ENCODE data around the gene ANKEF1. TPM values are rescaled to one million over a fixed set of nuclear protein-coding genes. Genes with fewer than 3 reads are reported as not detected.

The ANKEF1 gene
- 1 to 10 TPM in 7 of 8 experiments, under 1 TPM in 1; 0.97 to 6.0 (median 4.4) TPM for total RNA-seq

DNA sequence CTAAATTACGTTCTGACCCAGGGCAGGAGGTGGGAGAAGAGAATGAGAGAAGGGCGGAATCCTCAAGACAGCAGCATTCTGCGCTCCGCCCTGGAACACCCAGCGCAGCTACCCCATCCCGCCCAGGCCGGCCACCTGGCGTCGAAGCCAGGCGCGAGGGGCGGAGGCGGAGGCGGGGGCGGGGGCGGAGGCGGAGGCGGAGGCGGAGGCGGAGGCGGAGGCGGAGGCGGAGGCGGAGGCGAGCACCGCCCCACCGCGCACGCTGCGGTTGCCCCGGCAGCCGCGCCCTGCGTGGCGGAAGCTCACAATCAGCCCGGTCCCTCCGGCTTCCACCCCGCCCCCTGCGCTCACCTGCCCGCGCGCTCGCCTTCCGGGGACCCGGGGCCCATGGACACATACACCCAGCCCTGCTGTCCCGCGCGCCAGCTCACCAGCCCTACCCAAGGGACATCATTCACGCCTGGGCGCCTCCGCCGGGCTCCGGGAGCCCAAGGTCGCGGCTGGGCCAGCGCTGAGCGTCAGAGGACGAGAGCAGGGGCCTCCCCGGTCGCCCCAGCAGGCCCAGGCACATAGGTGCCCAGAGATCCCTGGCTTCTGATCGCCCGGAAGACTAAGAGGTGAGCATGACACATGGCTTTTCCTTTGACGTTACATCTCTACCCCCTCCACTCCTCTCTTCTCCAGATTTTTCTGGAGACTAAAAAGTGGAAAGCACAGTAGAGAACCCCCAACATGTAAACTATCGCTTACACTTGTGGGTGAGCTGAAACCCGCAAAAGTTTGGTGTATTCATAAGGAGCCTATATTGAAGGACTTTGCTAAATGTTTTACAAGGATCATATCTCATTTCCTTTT lies at the start of gene ANKEF1:
Gene ANKEF1 (plus strand): TSS at position 271 of the 855 bp plus-strand sequence. CDS start 3,315 bp downstream, outside the sequence.
- peak; percentile 96 to 99 (median 98) for ATAC-seq (replicated peaks in 6 of 8)
- H3K4me1 ChIP-seq (replicated peaks in 1 of 2), result peaks cover 0 to 3% of the 10 kb centered on the region in 2 donors
- WGBS, 10 experiments, result 0 to 62% (median 20%) methylated on average over 1 to 18 of the region's 65 CpGs
- in situ Hi-C loops (cut with MboI; ENCODE audit: low pct_unique_long_range_greater_than_20kb in 2 of 9, low sequenced_read_pairs in 9 of 9, unreplicated experiment in 9 of 9), result no loop called here
- peak within 1 kb of the TSS; percentile 41 to 46 (median 46) for H3K4me3 ChIP-seq
- H3K27ac ChIP-seq, result peak within 1 kb of the TSS in 1 of 2 donors; percentile 43

DNA sequence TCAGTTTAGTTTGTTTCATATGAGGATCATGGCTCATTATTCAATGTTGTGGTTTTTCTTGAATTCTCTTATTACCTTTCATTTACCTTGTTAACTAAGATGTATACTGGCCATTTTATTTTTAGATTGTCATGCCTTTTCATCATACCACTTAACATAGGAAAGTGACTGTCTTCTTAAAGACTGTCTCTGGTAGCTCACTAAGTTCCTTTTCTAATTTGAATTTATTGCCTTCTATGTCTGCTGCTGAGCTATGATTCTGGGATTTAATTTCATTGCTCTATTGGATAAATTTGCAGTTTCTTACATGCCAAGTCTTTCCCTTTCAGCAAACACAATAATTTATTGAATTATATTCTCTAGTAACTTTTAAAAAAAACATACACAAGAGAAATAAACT lies 49.5 kb upstream of the ANKEF1 start:
- Histone ChIP-seq H3K27ac (no peak overlapping the region), H3K4me1 (replicated peaks in 1 of 2) (no peaks in the 10 kb centered on the region), H3K4me3 (no peak overlapping the region)
- ATAC-seq (replicated peaks in 6 of 8), result peak in 2 of 8 experiments; percentile 30 to 48
- in situ Hi-C loops (cut with MboI; ENCODE audit: low pct_unique_long_range_greater_than_20kb in 2 of 9, low sequenced_read_pairs in 9 of 9, unreplicated experiment in 9 of 9), result loop anchor here in 5 of 9 experiments (25.0 kb wide), 4 partner anchors 102 to 452 kb away; partner anchors contain the start of genes MKKS (in 2 of the 5) and SLX4IP (in 2 of the 5)

DNA sequence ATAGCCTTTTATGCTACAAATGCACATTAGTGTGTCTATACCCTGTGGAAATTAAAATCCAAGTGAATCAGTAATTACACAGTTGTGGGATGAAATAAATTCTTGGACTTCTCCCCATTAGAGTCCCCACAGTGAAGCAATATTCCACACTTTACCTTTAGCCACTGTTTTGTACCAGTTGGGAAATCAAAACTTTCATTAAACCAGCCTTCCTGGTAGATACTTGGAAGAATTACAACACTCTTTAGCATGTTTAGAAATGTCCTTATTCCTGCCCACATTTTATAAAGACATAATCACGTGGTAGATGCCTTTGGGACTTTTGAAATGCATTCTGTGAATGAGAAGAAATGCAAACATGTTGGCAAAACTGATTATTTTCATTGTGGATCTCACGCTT lies 49.0 kb upstream of the ANKEF1 start:
- H3K4me1 ChIP-seq (replicated peaks in 1 of 2), result no peaks in the 10 kb centered on the region
- in situ Hi-C loops (cut with MboI; ENCODE audit: low pct_unique_long_range_greater_than_20kb in 2 of 9, low sequenced_read_pairs in 9 of 9, unreplicated experiment in 9 of 9), result loop anchor here in 5 of 9 experiments (25.0 kb wide), 4 partner anchors 102 to 452 kb away; partner anchors contain the start of genes MKKS (in 2 of the 5) and SLX4IP (in 2 of the 5)
- WGBS, 10 experiments, result 21 to 100% (median 78%) methylated on average over 1 to 2 of the region's 2 CpGs
- no peak for ATAC-seq (replicated peaks in 6 of 8)
- H3K4me3 ChIP-seq, result no peak overlapping the region
- H3K27ac ChIP-seq, result no peak overlapping the region

DNA sequence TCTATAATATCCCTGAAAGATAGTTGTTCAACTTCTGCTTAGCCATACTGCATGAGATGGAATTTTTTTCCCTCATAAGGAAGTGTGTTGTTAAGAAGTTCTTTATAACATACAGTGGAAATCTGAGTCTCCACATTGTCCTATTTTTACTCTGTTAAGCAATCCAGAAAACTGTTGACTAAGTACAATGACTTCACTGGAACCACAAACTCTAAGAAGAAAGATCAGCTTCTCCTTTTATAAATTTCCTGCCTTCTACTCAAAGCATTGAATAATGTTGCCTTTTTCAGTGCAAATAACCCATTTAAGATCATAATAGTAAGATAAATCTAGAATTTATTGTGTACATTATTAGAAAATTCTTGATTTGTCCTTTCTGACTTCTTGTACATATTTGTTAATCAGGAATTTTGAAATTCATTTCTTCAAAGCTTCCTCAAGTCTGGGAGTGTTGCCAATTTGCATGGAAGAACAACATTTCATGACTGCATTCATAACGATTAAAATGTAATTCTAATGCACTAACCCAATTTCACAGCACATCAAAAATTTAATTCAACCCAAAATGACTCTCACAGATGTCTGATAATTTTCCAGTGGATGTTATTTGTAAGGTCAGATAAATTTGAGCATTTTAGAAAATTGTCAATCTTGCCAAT lies 45.6 kb upstream of the ANKEF1 start:
- Histone ChIP-seq H3K4me3 (no peak overlapping the region), H3K27ac (no peak overlapping the region), H3K4me1 (replicated peaks in 1 of 2) (no peaks in the 10 kb centered on the region)
- in situ Hi-C loops (cut with MboI; ENCODE audit: low pct_unique_long_range_greater_than_20kb in 2 of 9, low sequenced_read_pairs in 9 of 9, unreplicated experiment in 9 of 9), result loop anchor here in 5 of 9 experiments (25.0 kb wide), 4 partner anchors 98 to 448 kb away; partner anchors contain the start of genes MKKS (in 2 of the 5) and SLX4IP (in 2 of the 5)
- 0 to 100% (median 50%) methylated on average over 1 of the region's 1 CpG for WGBS, 10 experiments
- ATAC-seq (replicated peaks in 6 of 8), result peak in 3 of 8 experiments; percentile 43 to 73 (median 71)

DNA sequence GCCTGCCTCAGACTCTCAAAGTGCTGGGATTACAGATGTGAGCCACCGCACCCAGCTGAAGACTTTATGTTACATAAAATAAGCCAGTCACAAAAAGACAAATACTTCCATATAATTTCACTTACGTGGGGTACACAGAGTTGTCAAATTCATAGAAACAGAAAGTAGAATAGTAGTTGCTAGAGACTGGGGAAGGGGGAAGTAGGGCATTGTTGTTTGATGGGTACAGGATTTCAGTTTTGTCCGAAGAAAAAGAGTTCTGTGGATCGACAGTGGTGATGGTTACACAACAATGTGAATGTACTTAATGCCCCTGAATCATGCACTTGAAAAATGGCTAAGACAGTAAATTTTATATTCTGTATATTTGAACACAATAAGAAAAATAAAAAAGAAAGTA lies 41.6 kb upstream of the ANKEF1 start:
- in situ Hi-C loops (cut with MboI; ENCODE audit: low pct_unique_long_range_greater_than_20kb in 2 of 9, low sequenced_read_pairs in 9 of 9, unreplicated experiment in 9 of 9), result loop anchor here in 5 of 9 experiments (25.0 kb wide), 4 partner anchors 94 to 444 kb away; partner anchors contain the start of genes MKKS (in 2 of the 5) and SLX4IP (in 2 of the 5)
- no peak overlapping the region for H3K27ac ChIP-seq
- ATAC-seq (replicated peaks in 6 of 8), result no peak
- H3K4me3 ChIP-seq, result no peak overlapping the region
- 11 to 100% (median 90%) methylated on average over 1 to 4 of the region's 4 CpGs for WGBS, 10 experiments
- H3K4me1 ChIP-seq (replicated peaks in 1 of 2), result no peaks in the 10 kb centered on the region

DNA sequence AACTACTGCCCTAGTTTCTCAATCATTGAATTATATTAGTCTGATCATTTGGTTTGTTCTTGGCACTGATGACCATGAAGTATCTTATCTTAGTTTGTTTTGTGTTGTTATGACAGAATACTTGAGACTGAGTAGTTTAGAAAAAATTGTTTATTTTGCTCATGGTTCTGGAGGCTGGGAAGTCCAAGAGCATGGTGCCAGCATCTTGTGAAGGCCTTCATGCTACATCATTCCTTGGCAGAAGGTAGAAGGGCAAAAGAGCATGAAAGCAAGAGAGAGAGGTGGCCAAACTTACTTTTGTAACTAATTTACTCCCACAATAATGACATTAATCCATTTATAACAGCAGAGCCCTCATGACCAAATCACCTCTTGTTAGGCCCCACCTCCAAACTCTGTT lies 40.1 kb upstream of the ANKEF1 start:
- in situ Hi-C loops (cut with MboI; ENCODE audit: low pct_unique_long_range_greater_than_20kb in 2 of 9, low sequenced_read_pairs in 9 of 9, unreplicated experiment in 9 of 9), result loop anchor here in 5 of 9 experiments (25.0 kb wide), 4 partner anchors 93 to 443 kb away; partner anchors contain the start of genes MKKS (in 2 of the 5) and SLX4IP (in 2 of the 5)
- Histone ChIP-seq H3K4me1 (replicated peaks in 1 of 2) (no peaks in the 10 kb centered on the region), H3K27ac (no peak overlapping the region), H3K4me3 (no peak overlapping the region)
- no peak for ATAC-seq (replicated peaks in 6 of 8)

DNA sequence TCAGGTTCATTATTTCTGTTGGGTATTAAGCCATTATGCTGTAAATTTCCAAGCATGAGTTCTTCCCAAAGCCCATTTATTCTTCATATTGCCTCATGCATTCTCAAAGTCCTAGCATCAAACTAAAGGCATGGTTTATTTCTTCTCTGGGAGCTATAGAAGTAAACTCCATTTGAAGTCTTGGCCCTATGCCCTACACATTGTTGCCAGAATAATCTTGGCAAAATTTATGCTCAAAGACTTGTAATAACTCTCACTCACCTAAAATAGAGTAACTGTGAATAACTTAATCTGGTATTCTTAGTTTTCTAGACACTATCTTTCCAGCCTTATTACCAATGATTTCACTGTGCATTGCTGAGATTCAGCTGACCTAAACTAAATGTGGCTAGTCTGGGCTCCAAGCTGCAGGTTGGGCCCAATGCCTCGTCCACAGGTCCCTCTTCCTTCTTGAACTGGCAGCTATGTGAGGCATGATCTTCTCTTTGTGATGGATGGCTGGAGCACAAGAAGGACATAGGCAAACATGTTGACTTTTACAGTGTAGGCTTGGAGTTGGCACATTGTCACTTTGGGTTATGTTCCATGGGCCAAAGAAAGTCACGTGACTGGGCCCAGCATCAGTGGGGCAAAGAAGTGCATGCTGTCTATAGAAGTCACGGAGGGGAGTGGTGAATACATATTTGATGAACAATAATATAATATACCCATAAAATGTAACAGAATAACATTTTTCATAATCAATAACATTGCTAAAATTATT lies 39.1 kb upstream of the ANKEF1 start:
- WGBS, 10 experiments, result 25 to 100% (median 80%) methylated on average over 1 to 3 of the region's 3 CpGs; no CpG with 5 or more reads in 1 of the 10 experiments
- ATAC-seq (replicated peaks in 6 of 8), result no peak
- in situ Hi-C loops (cut with MboI; ENCODE audit: low pct_unique_long_range_greater_than_20kb in 2 of 9, low sequenced_read_pairs in 9 of 9, unreplicated experiment in 9 of 9), result loop anchor here in 5 of 9 experiments (25.0 kb wide), 4 partner anchors 92 to 442 kb away; partner anchors contain the start of genes MKKS (in 2 of the 5) and SLX4IP (in 2 of the 5)
- Histone ChIP-seq H3K27ac (no peak overlapping the region), H3K4me1 (replicated peaks in 1 of 2) (no peaks in the 10 kb centered on the region), H3K4me3 (no peak overlapping the region)

DNA sequence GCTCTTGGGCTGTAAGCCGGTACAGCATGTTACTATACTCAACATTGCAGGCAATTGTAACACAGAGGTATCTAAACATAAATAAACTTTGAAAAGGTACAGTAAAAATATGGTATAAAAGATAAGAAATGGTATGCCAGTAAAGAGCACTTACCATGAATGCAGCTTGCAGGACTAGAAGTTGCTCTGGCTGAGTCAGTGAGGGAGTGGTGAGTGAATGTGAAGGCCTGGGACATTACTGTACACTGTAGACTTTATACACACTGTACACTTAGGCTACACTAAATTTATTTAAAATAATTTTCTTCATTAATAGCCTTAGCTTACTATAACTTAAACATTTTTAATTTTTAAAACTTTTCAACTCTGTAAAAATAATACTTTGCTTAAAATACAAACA lies 37.8 kb upstream of the ANKEF1 start:
- Histone ChIP-seq H3K4me1 (replicated peaks in 1 of 2) (no peaks in the 10 kb centered on the region), H3K27ac (no peak overlapping the region), H3K4me3 (no peak overlapping the region)
- 75 to 100% (median 92%) methylated on average over 1 of the region's 1 CpG; no CpG with 5 or more reads in 4 of the 10 experiments for WGBS, 10 experiments
- in situ Hi-C loops (cut with MboI; ENCODE audit: low pct_unique_long_range_greater_than_20kb in 2 of 9, low sequenced_read_pairs in 9 of 9, unreplicated experiment in 9 of 9), result loop anchor here in 5 of 9 experiments (25.0 kb wide), 4 partner anchors 90 to 440 kb away; partner anchors contain the start of genes MKKS (in 2 of the 5) and SLX4IP (in 2 of the 5)
- ATAC-seq (replicated peaks in 6 of 8), result peak in 2 of 8 experiments; percentile 38 to 45

DNA sequence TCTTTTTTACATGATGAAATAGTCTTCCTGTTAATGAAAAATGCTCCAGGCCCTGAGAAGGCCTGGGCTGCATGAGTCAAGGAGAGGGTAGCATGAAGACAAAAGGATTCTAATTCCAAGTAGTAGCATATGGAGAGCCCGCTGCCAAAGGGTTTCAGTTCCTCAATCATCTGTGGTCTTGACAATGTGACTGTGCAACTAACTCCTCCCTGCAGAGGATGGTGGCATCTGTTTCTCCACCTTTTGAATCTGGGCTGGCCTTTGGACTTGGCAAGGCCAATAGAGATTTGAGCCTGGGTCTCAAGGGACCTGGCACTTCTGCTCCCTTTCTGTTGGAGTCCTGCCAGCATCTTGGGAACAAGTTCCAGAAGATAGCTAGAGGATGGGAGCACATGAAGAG lies 35.1 kb upstream of the ANKEF1 start:
- Histone ChIP-seq H3K27ac (no peak overlapping the region), H3K4me3 (no peak overlapping the region), H3K4me1 (replicated peaks in 1 of 2) (no peaks in the 10 kb centered on the region)
- ATAC-seq (replicated peaks in 6 of 8), result peak in 2 of 8 experiments; percentile 54 to 58
- in situ Hi-C loops (cut with MboI; ENCODE audit: low pct_unique_long_range_greater_than_20kb in 2 of 9, low sequenced_read_pairs in 9 of 9, unreplicated experiment in 9 of 9), result loop anchor here in 5 of 9 experiments (25.0 kb wide), 4 partner anchors 88 to 438 kb away; partner anchors contain the start of genes MKKS (in 2 of the 5) and SLX4IP (in 2 of the 5)
- 83 to 100% (median 95%) methylated on average over 1 of the region's 1 CpG; no CpG with 5 or more reads in 6 of the 10 experiments for WGBS, 10 experiments

DNA sequence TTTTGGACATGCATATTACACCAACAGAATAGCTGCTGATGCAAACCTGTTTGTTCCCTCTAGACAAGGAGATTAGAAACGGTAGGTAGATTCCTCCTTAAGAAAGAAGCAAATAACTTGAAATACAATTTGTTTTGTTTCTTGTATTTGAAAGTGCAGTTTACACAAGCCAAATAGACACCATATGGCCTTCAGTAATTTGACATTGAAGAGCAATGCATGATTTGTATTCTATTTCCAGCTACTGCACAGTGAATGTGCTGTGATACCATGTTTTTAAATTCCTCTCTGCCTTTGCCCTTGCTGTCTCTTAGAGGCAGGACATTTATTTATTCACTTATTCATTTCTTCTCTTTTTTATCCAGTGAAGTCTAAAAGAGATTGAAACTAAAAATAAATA lies 31.9 kb upstream of the ANKEF1 start:
- WGBS, 10 experiments, result 0 to 92% (median 68%) methylated on average over 1 of the region's 1 CpG; no CpG with 5 or more reads in 2 of the 10 experiments
- Histone ChIP-seq H3K27ac (no peak overlapping the region), H3K4me3 (no peak overlapping the region), H3K4me1 (replicated peaks in 1 of 2) (no peaks in the 10 kb centered on the region)
- in situ Hi-C loops (cut with MboI; ENCODE audit: low pct_unique_long_range_greater_than_20kb in 2 of 9, low sequenced_read_pairs in 9 of 9, unreplicated experiment in 9 of 9), result no loop called here
- ATAC-seq (replicated peaks in 6 of 8), result peak in 1 of 8 experiments; percentile 29

DNA sequence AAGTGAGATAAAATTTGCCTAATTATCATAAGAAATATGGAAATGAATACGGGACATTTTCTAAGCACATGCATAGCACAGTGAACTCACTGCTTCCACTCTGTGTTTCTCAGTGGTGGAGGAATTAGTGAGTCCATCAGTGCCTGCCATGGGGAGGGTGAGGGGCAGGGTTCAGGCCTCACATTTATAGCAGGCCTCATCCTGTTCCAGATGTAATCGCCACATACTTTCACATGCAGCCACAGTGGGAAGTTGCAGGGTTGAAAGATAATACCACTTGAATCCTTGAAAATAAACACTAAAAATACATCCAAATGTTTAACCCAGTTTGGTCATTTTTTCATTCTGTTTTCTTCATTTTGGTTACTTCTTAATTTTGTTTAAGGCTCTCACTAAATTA lies 29.9 kb upstream of the ANKEF1 start:
- in situ Hi-C loops (cut with MboI; ENCODE audit: low pct_unique_long_range_greater_than_20kb in 2 of 9, low sequenced_read_pairs in 9 of 9, unreplicated experiment in 9 of 9), result no loop called here
- 14 to 100% (median 80%) methylated on average over 1 to 2 of the region's 2 CpGs; no CpG with 5 or more reads in 1 of the 10 experiments for WGBS, 10 experiments
- ATAC-seq (replicated peaks in 6 of 8), result no peak
- Histone ChIP-seq H3K4me3 (no peak overlapping the region), H3K4me1 (replicated peaks in 1 of 2) (no peaks in the 10 kb centered on the region), H3K27ac (no peak overlapping the region)

DNA sequence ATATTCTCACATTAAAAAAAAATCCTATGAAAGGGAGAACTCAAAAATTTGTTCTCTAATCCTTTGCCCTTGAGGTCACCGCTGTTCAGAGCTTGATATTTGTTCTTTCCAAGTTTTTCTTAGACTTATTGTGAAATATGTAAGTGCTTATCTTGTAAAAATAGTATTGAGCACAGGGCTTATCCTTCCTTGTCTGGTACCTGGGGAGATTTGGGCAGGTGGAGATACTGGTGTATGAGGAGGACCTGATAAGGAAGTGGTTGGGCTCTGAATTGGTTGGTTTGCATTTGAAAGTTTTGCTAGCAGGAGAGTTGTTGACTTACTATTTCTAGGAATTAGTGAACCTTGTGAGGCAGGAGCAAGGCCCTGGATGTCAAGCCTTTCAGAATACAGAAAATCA lies 28.9 kb upstream of the ANKEF1 start:
- H3K4me1 ChIP-seq (replicated peaks in 1 of 2), result no peaks in the 10 kb centered on the region
- in situ Hi-C loops (cut with MboI; ENCODE audit: low pct_unique_long_range_greater_than_20kb in 2 of 9, low sequenced_read_pairs in 9 of 9, unreplicated experiment in 9 of 9), result no loop called here
- no peak overlapping the region for H3K4me3 ChIP-seq
- H3K27ac ChIP-seq, result no peak overlapping the region
- 0 to 100% (median 83%) methylated on average over 1 of the region's 1 CpG; no CpG with 5 or more reads in 1 of the 10 experiments for WGBS, 10 experiments
- no peak for ATAC-seq (replicated peaks in 6 of 8)
